Omental fat pad (tissue), 4 donors: ENCODE results near the gene UCN3. TPM values are rescaled to one million over a fixed set of nuclear protein-coding genes. Genes with fewer than 3 reads are reported as not detected.

Source experiments
- ATAC-seq: fragments of 150-250 bp; one replicate; pipeline ENCODE4 v1.9.1; 2016; ENCODE audit warnings: mild to moderate bottlenecking, moderate library complexity; ENCODE audit not compliant: low FRiP score
- DNase-seq: peaks from one replicate; pipeline ENCODE4 v3.0.0-alpha.2; 2019; ENCODE audit warnings: low spot score
- CTCF ChIP-seq, 3 donors: fragments of 450-650 bp; IDR thresholded peaks; one replicate each; pipeline ENCODE4 v1.5.1; 2016 to 2017; ENCODE audit warnings: antibody characterized with exemption in 3 of 3, mild to moderate bottlenecking in 3 of 3, moderate library complexity in 2 of 3
- total RNA-seq, 4 donors: library from RNA; depleted of rRNA; stranded (reverse); fragments of >200 nt; gene quantifications; one replicate each; pipeline ENCODE4 v1.1.0, GENCODE V29; 2016

Gene UCN3
- total RNA-seq, 4 donors from 2014 or later = not detected

- DNase-seq (no peak), ATAC-seq (no peak)
- no peak for TF ChIP-seq CTCF (IDR thresholded peaks at IDR 0.05)
These were observed 53.8 kb downstream of the UCN3 start for GRCh38 chr10:5418584-5418983.

GRCh38 chr10:5419466-5420094, 54.8 kb downstream of the UCN3 start:
- no peak for TF ChIP-seq CTCF (IDR thresholded peaks at IDR 0.05)
- DNase-seq (no peak), ATAC-seq (no peak)

- TF ChIP-seq CTCF (IDR thresholded peaks at IDR 0.05) = no peak
- no peak for ATAC-seq
- no peak for DNase-seq
These were observed 59.0 kb downstream of the UCN3 start for GRCh38 chr10:5423771-5424170.

Other genes with a start within 250 kb of the UCN3 start
- gene AKR1C8, start 179.8 kb upstream of the UCN3 start, total RNA-seq = 1 to 10 TPM in 1 of 4 donors, not detected in 3; 1.5 TPM
- gene AKR1C4, start 168.1 kb upstream of the UCN3 start, total RNA-seq = not detected
- not detected for gene TUBAL3, start 39.9 kb downstream of the UCN3 start, total RNA-seq
- gene NET1, start 47.6 kb downstream of the UCN3 start, total RNA-seq = 100 to 1,000 TPM in 3 of 4 donors, 10 to 100 TPM in 1; 80.7 to 201 (median 139) TPM
- gene CALML5, start 134.6 kb downstream of the UCN3 start, total RNA-seq = not detected
- not detected for gene CALML3, start 160.0 kb downstream of the UCN3 start, total RNA-seq